WTC11 (cell line): ENCODE measurements around the gene CCDC149. TPM values are rescaled to one million over a fixed set of nuclear protein-coding genes. Genes with fewer than 3 reads are reported as not detected.
A peak's percentile ranks its signal among the peaks of the same experiment; 100 is the strongest.

Experiments
- ATAC-seq: fragments of 200-7000 bp; cut with Tn5 transposase; 2 replicates; pipeline ENCODE4 v1.10.0; 2021; ENCODE audit warnings: mild to moderate bottlenecking, moderate library complexity
- CTCF ChIA-PET: fragments of 300-600 bp; sonication (Branson Sonifier 250); formaldehyde crosslinking; loops from one replicate; lab custom pipeline; 2021; ENCODE audit warnings: antibody characterized with exemption; lab: Charles Lee
- POLR2A ChIA-PET: fragments of 350-600 bp; sonication (Branson Sonifier 250); formaldehyde crosslinking; loops from one replicate; lab custom pipeline; 2021; ENCODE audit warnings: antibody characterized with exemption; lab: Charles Lee
- DNase-seq: peaks from one replicate; pipeline ENCODE4 v3.0.0; 2021; ENCODE audit warnings: low spot score
- H3K27ac Mint-ChIP-seq: 2 replicates; pipeline ENCODE4 v1.8.0; 2021; ENCODE audit warnings: mixed read lengths
- H3K27me3 Mint-ChIP-seq: 2 replicates; pipeline ENCODE4 v1.8.0; 2021; ENCODE audit warnings: low read depth, mild to moderate bottlenecking, moderate library complexity, mixed read lengths
- H3K36me3 Mint-ChIP-seq: 2 replicates; pipeline ENCODE4 v1.8.0; 2021; ENCODE audit warnings: mixed read lengths
- H3K4me1 Mint-ChIP-seq: 2 replicates; pipeline ENCODE4 v1.8.0; 2022; ENCODE audit warnings: mixed read lengths
- H3K4me3 Mint-ChIP-seq: 2 replicates; pipeline ENCODE4 v1.8.0; 2021; ENCODE audit warnings: mild to moderate bottlenecking, moderate library complexity, mixed read lengths
- H3K9me3 Mint-ChIP-seq: 2 replicates; pipeline ENCODE4 v1.8.0; 2021; ENCODE audit warnings: mixed read lengths
- GRHL2 ChIP-seq: fragments of 250-450 bp; sonication (Bioruptor Pico); IDR thresholded peaks from 2 replicates; pipeline ENCODE4 v1.8.0; 2022; ENCODE audit warnings: mild to moderate bottlenecking, moderate library complexity; ENCODE audit not compliant: insufficient replicate concordance, severe bottlenecking
- NFATC4 ChIP-seq: fragments of 250-450 bp; sonication (Bioruptor Pico); IDR thresholded peaks from 2 replicates; pipeline ENCODE4 v1.9.0; 2021; ENCODE audit warnings: mild to moderate bottlenecking
- NR2C2 ChIP-seq: sonication (generic); formaldehyde crosslinking; IDR thresholded peaks from 2 replicates; pipeline ENCODE4 v1.8.0; 2022; ENCODE audit warnings: mild to moderate bottlenecking, missing genetic modification reagents
- NR3C1 ChIP-seq: sonication (generic); formaldehyde crosslinking; conservative IDR thresholded peaks from 2 replicates; pipeline ENCODE4 v1.8.1; 2023; ENCODE audit warnings: low read depth, mild to moderate bottlenecking, missing genetic modification reagents
- SMAD3 ChIP-seq: sonication (generic); formaldehyde crosslinking; IDR thresholded peaks from 2 replicates; pipeline ENCODE4 v1.8.0; 2022; ENCODE audit warnings: missing genetic modification reagents, mild to moderate bottlenecking, borderline replicate concordance
- ZNF121 ChIP-seq: sonication (generic); formaldehyde crosslinking; IDR thresholded peaks from 2 replicates; pipeline ENCODE4 v1.8.0; 2023; ENCODE audit warnings: missing genetic modification reagents
- ZNF317 ChIP-seq: sonication (generic); formaldehyde crosslinking; IDR thresholded peaks from 2 replicates; pipeline ENCODE4 v1.8.1; 2023; ENCODE audit warnings: low read depth, mild to moderate bottlenecking, moderate library complexity, missing genetic modification reagents, borderline replicate concordance
- total RNA-seq: library from RNA; stranded (reverse); gene quantifications from 3 replicates; pipeline ENCODE4 v1.2.3, GENCODE V29; 2021
- TF ChIP-seq, protein P1 (sequence below): sonication (generic); formaldehyde crosslinking; IDR thresholded peaks from 2 replicates; pipeline ENCODE4 v1.8.0; 2022; ENCODE audit warnings: missing genetic modification reagents
- TF ChIP-seq, protein P2 (sequence below): fragments of 250-450 bp; sonication (Bioruptor Pico); IDR thresholded peaks from 2 replicates; pipeline ENCODE4 v1.9.0; 2021; ENCODE audit warnings: mild to moderate bottlenecking, borderline replicate concordance
- TF ChIP-seq, protein P3 (sequence below): sonication (generic); formaldehyde crosslinking; IDR thresholded peaks from 2 replicates; pipeline ENCODE4 v1.8.0; 2022; ENCODE audit warnings: mild to moderate bottlenecking, missing genetic modification reagents
- TF ChIP-seq, protein P4 (sequence below): fragments of 250-450 bp; sonication (Bioruptor Pico); IDR thresholded peaks from 2 replicates; pipeline ENCODE4 v1.9.0; 2021; ENCODE audit warnings: moderate library complexity, mild to moderate bottlenecking, inconsistent platforms, borderline replicate concordance
- TF ChIP-seq, protein P5 (sequence below): sonication (generic); formaldehyde crosslinking; IDR thresholded peaks from 2 replicates; pipeline ENCODE4 v1.8.1; 2023; ENCODE audit warnings: mild to moderate bottlenecking, missing genetic modification reagents, moderate library complexity
- TF ChIP-seq, protein P6 (sequence below): fragments of 250-450 bp; sonication (Bioruptor Pico); IDR thresholded peaks from 2 replicates; pipeline ENCODE4 v1.8.0; 2021; ENCODE audit warnings: mild to moderate bottlenecking

Gene CCDC149
- total RNA-seq, 1 experiment from 2014 or later: 3.9 TPM

DNA sequence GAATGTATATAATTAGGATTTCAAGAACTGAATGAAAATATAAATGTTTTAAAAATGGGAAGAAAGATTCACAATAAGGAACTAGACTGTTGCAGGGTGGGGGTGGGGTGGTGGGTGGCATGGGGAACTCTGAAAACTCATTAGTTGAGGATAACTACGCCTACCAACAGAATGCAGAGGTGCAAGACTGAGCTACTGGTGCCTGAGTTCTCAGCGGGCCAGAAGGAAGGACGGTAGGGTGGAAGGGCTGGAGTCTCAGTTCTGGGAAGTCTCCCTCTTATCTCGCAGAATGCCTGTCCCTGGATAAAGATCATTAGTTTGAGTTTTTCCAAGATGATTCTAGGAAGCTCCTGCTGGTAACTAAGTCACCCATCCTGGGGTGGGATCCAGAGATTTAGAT, 118.8 kb downstream of the CCDC149 start (continued):
- TF ChIP-seq, protein P1, sequence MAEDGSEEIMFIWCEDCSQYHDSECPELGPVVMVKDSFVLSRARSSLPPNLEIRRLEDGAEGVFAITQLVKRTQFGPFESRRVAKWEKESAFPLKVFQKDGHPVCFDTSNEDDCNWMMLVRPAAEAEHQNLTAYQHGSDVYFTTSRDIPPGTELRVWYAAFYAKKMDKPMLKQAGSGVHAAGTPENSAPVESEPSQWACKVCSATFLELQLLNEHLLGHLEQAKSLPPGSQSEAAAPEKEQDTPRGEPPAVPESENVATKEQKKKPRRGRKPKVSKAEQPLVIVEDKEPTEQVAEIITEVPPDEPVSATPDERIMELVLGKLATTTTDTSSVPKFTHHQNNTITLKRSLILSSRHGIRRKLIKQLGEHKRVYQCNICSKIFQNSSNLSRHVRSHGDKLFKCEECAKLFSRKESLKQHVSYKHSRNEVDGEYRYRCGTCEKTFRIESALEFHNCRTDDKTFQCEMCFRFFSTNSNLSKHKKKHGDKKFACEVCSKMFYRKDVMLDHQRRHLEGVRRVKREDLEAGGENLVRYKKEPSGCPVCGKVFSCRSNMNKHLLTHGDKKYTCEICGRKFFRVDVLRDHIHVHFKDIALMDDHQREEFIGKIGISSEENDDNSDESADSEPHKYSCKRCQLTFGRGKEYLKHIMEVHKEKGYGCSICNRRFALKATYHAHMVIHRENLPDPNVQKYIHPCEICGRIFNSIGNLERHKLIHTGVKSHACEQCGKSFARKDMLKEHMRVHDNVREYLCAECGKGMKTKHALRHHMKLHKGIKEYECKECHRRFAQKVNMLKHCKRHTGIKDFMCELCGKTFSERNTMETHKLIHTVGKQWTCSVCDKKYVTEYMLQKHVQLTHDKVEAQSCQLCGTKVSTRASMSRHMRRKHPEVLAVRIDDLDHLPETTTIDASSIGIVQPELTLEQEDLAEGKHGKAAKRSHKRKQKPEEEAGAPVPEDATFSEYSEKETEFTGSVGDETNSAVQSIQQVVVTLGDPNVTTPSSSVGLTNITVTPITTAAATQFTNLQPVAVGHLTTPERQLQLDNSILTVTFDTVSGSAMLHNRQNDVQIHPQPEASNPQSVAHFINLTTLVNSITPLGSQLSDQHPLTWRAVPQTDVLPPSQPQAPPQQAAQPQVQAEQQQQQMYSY: no peak
- TF ChIP-seq NFATC4 (CRISPR knock-in tag): no peak
- TF ChIP-seq, protein P2, sequence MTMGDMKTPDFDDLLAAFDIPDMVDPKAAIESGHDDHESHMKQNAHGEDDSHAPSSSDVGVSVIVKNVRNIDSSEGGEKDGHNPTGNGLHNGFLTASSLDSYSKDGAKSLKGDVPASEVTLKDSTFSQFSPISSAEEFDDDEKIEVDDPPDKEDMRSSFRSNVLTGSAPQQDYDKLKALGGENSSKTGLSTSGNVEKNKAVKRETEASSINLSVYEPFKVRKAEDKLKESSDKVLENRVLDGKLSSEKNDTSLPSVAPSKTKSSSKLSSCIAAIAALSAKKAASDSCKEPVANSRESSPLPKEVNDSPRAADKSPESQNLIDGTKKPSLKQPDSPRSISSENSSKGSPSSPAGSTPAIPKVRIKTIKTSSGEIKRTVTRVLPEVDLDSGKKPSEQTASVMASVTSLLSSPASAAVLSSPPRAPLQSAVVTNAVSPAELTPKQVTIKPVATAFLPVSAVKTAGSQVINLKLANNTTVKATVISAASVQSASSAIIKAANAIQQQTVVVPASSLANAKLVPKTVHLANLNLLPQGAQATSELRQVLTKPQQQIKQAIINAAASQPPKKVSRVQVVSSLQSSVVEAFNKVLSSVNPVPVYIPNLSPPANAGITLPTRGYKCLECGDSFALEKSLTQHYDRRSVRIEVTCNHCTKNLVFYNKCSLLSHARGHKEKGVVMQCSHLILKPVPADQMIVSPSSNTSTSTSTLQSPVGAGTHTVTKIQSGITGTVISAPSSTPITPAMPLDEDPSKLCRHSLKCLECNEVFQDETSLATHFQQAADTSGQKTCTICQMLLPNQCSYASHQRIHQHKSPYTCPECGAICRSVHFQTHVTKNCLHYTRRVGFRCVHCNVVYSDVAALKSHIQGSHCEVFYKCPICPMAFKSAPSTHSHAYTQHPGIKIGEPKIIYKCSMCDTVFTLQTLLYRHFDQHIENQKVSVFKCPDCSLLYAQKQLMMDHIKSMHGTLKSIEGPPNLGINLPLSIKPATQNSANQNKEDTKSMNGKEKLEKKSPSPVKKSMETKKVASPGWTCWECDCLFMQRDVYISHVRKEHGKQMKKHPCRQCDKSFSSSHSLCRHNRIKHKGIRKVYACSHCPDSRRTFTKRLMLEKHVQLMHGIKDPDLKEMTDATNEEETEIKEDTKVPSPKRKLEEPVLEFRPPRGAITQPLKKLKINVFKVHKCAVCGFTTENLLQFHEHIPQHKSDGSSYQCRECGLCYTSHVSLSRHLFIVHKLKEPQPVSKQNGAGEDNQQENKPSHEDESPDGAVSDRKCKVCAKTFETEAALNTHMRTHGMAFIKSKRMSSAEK (CRISPR knock-in tag): no peak
- TF ChIP-seq, protein P3, sequence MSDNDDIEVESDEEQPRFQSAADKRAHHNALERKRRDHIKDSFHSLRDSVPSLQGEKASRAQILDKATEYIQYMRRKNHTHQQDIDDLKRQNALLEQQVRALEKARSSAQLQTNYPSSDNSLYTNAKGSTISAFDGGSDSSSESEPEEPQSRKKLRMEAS (CRISPR knock-in tag): no peak

DNA sequence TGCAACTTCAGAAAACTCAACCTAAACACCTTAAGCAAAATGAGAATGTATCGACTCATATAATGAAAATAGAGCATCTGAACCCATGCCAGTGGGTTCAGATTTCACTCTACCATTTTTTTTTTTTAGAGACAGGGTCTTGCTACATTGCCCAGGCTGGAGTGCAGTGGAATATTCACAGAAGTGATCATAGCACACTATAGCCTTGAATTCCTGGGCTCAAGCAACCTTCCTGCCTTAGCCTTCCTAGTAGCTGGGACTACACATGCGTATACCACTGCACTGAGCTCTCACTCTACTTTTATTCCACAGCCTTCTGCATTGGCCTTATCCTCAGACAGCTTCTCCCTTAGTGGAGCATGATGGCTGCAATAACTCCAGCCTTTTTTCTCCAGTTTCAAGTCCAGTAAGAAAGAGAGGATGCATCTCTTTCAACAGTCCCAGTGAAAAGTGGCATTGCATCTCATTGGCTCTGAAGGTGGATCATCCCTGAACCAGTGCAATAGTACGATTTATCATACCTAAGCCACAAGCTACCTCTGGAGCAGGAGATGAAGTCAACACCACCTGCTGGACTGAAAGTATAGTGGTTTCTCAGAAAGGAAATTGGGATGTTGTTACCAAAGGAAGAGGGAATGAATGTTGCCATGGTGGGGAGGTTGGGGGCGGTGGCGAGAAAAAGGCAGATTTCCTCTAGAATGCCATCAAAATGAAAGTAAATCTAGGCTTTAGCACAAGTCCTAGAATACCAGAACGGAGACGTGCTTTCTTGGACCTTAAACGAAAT, 119.4 kb downstream of the CCDC149 start:
- ATAC-seq: peak; percentile 27
- CTCF ChIA-PET: interaction anchor here (0.6 to 3.3 kb wide), 30 partner anchors 10 to 493 kb away, joined by 3 to 25 read pairs (median 4); partner anchors contain the start of gene DHX15
- peaks cover 24% of the 10 kb centered on the region for H3K4me1 Mint-ChIP-seq
- peaks cover 4% of the 10 kb centered on the region; the same call in 1 of the 2 replicates for H3K9me3 Mint-ChIP-seq
- H3K4me3 Mint-ChIP-seq: no peak overlapping the region; the same call in 1 of the 2 replicates
- TF ChIP-seq ZNF121 (CRISPR knock-in tag) (peak; percentile 68; the same call in 1 of the 2 replicates), GRHL2 (no peak)
- TF ChIP-seq, all 79 proteins: peak for 1
- no peaks in the 10 kb centered on the region for H3K36me3 Mint-ChIP-seq
- H3K27me3 Mint-ChIP-seq: peaks cover 44% of the 10 kb centered on the region
- no peak for DNase-seq
- POLR2A ChIA-PET: no interaction called here
- no peak overlapping the region for H3K27ac Mint-ChIP-seq

DNA sequence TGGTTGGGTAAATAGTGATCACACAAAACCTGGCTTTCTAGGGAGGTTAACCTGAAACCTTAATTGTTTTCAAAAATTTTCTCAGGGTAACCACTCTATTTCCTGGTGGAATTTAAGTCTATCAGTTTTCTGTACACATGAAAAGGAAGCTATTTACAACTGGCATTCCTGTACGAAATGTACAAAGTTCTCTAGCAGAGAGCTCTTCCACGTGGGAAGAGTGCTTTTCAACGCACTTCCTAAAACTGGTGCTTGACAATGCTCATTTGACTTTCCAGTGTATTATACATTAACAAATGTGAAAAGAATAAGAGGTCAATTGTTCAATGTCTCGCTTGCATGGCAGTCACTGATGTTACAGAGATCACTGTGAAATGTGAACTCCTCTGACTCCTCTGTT, 120.3 kb downstream of the CCDC149 start:
- Mint-ChIP-seq H3K9me3 (peaks cover 9% of the 10 kb centered on the region; the same call in 1 of the 2 replicates), H3K27me3 (peaks cover 35% of the 10 kb centered on the region), H3K4me3 (no peak overlapping the region), H3K4me1 (peaks cover 24% of the 10 kb centered on the region), H3K36me3 (no peaks in the 10 kb centered on the region), H3K27ac (no peak overlapping the region)
- ATAC-seq (no peak), DNase-seq (no peak)
- ChIA-PET CTCF (interaction anchor here (2.0 to 3.3 kb wide), 4 partner anchors 15 to 188 kb away, joined by 5 to 18 read pairs (median 10); no protein-coding TSS in a partner anchor), POLR2A (no interaction called here)
- TF ChIP-seq, protein P2 (CRISPR knock-in tag): no peak
- TF ChIP-seq, protein P4, sequence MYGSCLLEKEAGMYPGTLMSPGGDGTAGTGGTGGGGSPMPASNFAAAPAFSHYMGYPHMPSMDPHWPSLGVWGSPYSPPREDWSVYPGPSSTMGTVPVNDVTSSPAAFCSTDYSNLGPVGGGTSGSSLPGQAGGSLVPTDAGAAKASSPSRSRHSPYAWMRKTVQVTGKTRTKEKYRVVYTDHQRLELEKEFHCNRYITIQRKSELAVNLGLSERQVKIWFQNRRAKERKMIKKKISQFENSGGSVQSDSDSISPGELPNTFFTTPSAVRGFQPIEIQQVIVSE (CRISPR knock-in tag): no peak
- TF ChIP-seq SMAD3: no peak
- TF ChIP-seq, protein P5, sequence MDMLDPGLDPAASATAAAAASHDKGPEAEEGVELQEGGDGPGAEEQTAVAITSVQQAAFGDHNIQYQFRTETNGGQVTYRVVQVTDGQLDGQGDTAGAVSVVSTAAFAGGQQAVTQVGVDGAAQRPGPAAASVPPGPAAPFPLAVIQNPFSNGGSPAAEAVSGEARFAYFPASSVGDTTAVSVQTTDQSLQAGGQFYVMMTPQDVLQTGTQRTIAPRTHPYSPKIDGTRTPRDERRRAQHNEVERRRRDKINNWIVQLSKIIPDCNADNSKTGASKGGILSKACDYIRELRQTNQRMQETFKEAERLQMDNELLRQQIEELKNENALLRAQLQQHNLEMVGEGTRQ (CRISPR knock-in tag): no peak
- no peak for TF ChIP-seq ZNF317 (CRISPR knock-in tag)
- no peak for TF ChIP-seq NR3C1 (CRISPR knock-in tag)
- TF ChIP-seq NR2C2 (CRISPR knock-in tag): no peak
- TF ChIP-seq, protein P6, sequence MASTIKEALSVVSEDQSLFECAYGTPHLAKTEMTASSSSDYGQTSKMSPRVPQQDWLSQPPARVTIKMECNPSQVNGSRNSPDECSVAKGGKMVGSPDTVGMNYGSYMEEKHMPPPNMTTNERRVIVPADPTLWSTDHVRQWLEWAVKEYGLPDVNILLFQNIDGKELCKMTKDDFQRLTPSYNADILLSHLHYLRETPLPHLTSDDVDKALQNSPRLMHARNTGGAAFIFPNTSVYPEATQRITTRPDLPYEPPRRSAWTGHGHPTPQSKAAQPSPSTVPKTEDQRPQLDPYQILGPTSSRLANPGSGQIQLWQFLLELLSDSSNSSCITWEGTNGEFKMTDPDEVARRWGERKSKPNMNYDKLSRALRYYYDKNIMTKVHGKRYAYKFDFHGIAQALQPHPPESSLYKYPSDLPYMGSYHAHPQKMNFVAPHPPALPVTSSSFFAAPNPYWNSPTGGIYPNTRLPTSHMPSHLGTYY (CRISPR knock-in tag): no peak
